Stimulated activated CD8-positive, alpha-beta memory T cell treated with anti-CD3 and anti-CD28 coated beads, Interleukin-4, amount 100 ng/mL, for 4 hours (primary cell): ENCODE results near the gene RPL39L.
"Not testable (repeated sequence)": the region's sequence is repeated elsewhere in the genome, so short reads cannot be mapped to it uniquely, and the experiment has no call there.

Experiments
- DNase-seq, 2 donors: peaks; one replicate each; pipeline ENCODE4 v3.0.0-alpha.2; 2020; ENCODE audit warnings: low read depth in 2 of 2, low spot score in 1 of 2

RPL39L gene

DNA sequence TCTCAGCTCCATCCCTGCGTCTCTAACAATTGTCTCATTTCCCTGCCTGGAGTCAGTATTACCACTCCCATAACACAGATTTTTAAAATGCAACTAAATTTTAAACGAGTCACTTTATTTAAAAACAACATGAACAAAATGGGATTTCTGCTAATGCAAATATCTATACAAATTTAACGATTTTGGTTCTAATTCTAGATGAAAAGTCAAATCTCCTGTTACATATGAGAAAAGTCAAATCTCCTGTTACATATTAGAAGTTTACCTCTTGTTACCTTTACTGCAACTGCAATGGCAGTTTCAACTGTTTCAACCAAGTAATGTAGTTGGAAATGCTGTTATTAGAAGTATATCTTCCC lies 578 bp upstream of the RPL39L start:
- DNase-seq: no peak

DNA sequence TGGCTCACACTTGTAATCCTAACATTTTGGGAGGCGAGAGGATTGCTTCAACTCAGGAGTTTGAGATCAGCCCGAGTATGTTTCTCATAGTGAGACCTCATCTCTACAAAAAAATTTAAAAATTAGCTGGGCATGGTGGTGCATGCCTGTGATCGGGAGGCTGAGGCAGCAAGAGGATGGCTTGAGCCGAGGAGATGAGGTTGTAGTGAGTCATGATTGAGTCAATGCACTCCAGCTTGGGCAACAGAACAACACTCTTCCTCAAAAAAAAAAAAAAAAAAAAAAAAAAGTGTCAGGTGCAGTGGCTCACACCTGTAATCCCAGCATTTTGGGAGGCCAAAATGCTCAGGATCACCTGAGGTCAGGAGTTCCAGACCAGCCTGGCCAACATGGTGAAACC lies 2.4 kb downstream of the RPL39L start:
- DNase-seq: no peak

DNA sequence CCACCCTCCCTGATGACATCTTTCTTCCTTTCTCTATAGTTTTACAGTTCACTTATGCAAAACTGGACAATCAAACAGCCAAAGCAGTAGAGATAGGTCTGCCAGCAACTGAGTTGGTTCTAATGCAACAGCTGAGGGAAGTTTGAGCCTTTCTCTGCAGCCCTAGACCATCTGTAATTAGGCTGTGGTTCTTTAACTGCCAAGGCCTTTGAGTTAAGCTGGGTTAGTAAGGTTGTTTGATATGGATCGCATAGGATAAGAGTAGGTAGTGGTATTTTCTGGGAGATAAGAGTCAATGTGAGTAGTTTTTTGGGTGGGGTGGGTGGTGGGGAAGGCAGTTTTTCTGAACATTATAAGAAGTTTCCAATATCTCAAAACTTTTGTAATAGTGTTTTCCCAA lies 3.0 kb downstream of the RPL39L start:
- DNase-seq: no peak

DNA sequence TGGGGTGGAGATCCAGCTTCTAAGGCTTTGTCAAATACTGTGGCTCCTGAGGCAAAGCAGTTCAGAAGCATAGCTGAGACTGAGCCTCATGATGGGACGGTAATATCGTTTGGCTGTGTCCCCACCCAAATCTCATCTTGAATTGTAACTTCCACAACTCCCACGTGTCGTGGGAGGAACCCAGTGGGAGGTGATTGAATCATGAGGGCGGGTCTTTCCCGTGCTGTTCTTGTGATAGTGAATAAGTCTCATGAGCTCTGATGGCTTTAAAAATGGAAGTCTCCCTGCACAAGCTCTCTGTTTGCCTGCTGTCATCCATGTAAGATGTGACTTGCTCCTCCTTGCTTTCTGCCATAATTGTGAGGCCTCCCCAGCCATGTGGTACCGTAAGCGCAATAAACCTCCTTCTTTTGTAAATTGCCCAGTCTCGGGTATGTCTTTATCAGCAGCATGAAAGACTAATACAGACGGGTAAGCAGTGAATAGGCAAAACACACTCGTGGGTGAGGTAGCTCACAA lies 4.1 kb downstream of the RPL39L start:
- not testable (repeated sequence) for DNase-seq

DNA sequence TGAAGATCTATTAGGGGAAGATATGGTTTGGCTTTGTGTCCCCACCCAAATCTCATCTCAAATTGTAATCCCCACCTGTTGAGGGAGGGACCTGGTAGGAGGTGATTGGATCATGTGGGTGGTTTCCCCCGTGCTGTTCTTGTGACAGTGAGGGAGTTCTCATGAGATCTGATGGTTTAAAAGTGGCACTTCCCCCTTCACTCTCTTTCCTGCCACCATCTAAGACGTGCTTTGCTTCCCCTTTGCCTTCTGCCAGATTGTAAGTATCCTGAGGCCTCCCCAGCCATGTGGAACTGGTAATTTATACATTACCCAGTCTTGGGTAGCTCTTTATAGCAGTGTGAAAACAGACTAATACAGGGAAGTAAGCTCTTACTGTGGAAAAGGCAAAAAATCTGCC lies 6.1 kb downstream of the RPL39L start:
- DNase-seq: not testable (repeated sequence)

DNA sequence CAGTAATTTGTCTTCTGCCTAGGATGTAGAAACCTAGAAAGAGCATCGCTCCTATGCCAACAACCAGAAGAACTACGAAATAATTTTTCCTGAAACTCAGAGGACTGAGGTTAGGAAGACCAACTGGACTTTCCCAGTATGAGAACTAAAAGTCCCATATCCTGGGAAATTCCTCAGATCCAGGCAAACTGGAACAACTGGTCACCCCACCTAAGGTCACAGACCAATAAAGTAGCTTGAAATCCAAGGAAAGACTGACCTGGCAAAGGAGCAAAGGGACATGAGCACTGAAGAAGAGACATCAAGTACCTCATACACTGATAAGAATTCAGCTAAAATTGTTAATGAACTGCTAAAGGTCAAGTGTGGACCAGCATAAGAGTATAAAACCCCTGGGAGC lies 6.6 kb downstream of the RPL39L start:
- no peak for DNase-seq

DNA sequence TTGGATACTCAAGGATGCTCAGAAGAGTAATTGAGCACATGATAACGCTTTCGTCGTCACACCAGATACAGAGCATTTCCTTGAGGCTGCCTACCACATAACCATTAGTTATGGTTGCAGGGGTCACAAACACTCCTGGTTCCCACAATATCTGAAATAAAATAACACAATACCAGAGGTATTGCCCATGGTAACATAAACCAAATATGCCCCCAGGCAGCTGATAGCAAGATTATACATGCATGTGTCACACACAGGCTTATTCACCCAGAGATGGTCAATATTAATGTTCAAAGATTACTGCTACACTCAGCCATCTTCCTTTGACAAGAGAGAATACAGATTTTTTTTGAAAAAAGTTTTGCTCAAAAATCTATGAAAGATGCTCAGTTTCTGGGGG lies 7.3 kb downstream of the RPL39L start:
- no peak for DNase-seq

DNA sequence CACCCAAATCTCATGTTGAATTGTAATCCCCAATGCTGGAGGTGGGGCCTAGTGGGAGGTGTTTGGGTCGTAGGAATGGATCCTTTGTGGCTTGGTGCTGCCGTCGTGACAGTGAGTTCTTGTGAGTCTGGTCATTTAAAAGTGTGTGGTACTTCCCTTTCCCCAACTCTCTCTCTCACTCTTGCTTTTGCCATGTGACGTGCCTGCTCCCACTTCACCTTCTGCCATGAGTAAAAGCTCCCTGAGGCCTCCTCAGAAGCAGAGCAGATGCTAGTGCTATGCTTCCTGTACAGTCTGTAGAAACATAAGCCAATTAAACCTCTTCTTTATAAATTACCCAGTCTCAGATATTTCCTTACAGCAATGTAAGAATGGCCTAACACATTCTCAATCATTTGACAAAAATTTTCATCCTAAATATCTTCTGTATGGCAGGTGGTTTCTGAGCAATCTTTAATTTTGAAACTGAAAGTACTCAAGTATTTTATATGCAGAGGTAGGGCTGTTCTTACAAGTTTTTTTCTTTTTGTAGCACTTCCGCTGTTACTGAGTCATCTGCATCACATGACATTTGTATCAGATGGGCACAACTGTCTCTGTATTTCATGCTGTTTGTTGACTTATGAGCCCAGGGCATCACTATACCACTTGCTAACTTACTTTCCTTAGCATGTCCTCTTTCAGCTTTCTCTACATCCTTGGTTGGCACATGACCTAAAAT lies 8.8 kb downstream of the RPL39L start:
- DNase-seq: no peak

DNA sequence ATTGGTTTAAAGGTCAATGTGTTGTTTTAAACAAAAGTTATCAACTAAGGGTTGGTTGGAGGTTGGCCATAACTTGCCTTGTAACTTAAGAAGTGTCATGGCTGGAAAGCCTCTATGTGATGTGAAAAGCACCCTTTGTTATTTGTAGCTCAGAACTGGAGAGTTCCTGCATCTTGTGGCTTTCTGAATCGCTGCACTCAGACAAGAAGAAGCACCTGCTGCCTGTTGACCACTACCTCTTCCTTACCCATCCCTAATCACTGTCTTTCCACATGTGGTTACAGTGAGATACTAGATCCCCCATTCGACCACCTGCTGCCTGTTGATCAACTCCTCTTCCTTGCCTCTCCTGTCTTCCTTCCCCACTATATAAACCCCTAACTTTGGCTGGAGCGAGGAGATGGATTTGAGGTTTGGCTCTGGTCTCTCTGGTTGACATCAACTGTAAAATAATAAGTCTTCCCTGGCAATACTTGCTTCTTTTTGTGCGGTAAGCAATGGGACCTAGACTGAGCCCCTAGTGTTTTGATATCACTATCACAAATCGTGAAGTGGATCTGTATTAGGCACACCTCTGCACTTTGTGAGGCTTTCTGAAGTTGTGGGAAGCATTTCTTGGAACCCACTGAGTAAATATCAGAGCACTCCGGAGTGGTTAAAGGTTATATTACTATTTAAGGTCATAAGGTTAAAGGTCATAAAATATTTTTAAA lies 13.8 kb downstream of the RPL39L start:
- no peak for DNase-seq

DNA sequence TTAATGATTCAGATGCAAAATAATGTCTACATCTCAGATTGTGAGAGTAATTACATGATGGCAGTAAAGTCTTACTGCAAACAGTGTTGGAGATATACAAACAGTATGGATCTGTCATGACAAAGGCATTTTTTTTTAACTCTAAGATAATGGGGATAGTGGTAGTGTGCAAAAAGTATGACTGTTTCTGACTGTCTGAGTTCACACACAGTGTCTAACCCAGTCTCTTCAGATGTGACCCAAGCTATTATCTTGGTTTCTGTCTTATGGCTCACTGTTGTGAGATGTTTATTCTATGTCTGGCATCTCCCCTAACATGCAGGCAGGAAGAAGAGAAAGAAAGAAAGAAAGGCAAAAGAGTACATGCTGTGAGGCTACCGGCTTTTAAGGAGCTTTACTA lies 17.0 kb downstream of the RPL39L start:
- DNase-seq: no peak

DNA sequence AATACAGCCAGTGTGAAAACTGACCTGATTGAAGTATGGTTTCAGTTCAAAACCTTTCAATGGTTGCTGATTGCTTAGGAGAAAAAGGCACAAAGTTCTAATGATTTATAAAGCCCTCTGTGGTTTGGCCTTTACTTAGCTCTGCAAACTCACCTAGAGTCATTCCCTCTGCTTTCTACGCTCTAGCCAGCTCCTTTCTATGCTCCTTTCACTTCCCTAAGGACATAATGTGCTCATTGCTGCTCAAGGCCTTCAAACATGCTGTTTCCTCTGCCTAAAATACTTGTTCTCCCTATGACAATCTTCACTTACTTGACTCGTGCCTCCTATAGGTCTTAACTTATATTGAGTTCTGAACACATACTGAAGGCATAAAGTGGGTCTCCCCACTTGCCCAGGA lies 19.0 kb downstream of the RPL39L start:
- DNase-seq: no peak

DNA sequence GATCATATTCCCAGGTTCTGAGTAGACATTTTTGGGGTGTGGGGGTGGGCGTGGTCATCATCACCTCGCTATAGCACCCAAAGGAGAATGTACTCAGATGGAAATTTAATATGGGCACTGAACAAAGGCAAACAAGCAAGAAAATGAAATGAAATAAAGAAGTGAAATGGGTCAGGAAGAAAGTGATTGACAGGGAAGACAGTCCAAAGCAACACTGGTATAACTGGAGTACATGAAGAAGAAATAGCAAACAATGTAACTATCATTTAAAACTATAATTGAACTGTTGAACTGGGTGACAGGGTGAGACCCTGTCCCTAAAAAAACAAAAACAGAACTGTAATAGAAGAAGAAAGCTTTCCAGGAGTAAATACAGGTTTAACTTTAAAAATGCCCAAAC lies 24.8 kb downstream of the RPL39L start:
- no peak for DNase-seq

DNA sequence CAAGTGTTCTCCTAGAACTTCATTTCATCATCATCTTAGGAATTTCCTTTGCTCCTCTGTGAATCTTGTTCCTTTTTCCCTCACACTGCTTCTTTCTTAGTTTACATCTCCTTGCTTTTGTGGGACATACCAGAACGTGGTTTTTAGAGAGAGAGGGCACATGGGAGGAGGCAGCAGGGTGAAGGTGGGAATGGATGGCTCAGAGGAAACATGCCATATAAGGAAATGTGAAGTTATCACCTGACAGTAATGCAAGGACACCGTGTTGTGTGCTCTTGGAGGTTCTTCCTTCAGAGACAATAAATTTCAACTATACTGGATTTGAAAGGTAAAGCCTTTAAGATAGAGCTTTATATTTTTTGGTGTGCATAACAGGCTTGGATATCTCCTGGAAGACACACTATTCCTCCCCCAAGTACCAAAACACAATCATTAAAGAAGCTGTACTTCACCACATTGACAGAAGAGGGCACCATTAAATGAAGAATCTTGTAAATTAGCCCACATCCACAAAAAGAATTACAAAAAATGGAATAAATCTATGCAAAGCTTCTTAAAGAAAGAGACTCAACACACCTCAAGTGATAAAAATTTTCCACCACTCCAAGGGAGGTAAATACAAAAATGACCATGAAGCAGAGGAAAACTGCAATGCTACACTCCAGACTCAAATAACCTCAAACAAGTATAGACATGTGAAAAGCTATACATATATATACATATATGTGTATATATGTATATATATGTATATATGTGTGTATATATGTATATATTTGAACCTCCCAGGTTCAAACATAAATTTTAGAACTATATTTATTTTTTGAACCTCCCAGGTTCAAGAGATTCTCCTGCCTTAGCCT lies 26.1 kb downstream of the RPL39L start:
- no peak for DNase-seq

DNA sequence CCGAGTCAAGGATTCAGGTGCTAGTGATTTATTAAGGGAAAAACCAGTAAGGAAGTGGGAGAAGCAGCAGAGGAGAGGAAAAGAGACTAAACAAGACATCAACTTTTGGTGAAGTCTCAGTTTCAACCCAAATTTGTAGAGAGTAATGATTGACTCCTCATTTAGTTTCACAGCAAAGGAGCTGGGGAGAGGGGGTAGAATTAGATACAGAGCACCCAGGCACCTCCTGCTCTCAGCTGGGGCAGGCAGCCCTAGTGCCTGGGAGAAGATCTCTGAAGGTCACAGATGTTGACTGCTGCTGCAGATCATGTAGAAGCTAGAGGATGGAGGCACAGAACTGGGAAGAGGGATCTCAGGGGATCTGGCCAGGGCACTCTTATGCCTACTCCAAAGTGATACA lies 29.1 kb downstream of the RPL39L start:
- DNase-seq: no peak

DNA sequence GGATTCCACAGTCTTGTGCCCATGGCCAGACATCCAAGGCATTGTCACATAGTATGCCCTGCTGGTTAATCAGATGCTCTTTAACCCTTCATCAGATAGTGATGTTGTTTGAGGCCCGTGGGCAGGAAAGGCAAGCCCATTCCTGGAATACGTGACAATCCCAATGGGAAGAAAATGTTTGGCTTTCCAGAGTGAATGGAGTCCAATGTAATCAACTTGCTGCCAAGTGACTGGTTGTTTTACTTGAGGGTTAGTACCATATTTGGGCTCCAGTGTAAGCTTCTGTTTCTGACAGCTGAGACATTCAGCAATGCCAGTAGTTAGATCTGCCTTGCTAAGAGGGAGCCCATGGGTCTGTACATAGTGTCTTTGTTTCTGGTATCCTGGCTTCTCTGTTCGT lies 31.3 kb downstream of the RPL39L start:
- no peak for DNase-seq

DNA sequence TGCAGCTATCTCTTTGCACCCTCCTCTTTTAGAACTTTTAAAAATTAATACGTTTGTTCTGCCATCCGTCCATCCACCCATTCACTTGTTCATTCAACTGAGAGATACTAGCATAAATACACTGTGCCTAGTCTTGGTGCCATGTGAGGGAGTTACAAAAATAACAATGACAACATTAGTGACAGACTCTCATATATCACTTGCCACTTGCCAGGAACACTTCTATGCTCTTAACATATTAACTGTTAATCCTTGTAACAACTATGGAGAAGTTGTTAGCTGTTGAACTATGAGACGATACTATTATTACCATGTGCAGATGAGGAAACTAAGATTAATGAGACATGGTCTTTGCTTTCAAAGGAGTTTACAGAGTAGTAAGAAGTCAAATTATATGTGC lies 33.6 kb downstream of the RPL39L start:
- DNase-seq: no peak

DNA sequence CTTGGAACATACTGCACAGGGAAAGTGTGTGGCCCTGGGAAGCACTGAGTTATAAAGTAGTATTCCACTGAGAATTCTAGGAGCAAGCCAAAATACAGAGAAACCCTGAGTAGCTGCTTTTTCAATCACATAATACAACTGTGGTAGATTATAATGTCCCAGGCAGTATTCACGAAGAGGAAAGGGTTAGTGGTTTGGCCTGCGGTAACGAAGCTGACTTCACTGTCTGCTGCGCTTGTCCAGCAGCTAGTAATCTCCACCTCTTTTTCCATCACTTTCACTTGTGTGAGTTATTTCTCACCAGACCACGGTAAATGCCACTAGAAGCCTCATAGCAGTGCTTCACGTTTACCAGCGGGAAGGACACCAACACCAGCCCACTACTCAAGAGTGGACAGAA lies 34.4 kb downstream of the RPL39L start:
- no peak for DNase-seq

DNA sequence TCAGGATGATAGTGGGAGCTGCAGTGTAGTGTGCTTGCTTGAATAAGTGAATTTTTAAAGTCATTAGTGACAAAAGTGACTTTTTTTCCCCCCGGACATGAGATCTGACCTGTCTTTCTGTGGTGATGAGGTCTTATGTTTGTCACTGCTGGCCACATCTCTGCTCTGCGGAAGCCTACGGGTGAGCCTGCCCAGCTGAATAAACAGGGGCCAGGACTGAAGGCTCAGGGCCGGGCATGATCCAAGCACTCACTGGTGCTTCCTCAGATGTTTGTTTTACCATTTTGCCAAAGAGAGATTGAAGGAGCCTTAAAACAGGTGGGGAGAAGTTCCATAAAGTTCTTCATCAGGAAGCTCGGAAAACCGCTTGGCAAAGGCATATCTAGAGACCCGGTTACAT lies 35.0 kb downstream of the RPL39L start:
- no peak for DNase-seq

DNA sequence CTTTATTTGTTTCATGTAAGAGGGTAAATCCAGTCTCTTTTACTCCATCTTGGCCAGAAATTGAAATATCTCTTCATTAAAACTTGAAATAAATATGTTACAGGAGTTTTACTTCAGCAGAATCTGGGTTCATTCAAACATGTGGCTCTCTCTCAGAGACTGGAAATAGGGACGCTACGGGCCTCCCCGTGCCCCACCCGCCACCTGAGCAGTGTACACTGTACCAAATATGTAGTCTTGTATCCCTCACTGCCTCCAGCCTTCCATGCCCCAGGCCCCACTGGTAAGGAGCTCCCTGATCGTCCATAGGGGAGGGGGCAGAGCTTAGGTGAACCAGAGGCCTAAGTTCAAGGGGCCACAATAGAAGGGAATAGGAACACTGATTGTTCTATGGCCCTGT lies 36.0 kb downstream of the RPL39L start:
- no peak for DNase-seq

DNA sequence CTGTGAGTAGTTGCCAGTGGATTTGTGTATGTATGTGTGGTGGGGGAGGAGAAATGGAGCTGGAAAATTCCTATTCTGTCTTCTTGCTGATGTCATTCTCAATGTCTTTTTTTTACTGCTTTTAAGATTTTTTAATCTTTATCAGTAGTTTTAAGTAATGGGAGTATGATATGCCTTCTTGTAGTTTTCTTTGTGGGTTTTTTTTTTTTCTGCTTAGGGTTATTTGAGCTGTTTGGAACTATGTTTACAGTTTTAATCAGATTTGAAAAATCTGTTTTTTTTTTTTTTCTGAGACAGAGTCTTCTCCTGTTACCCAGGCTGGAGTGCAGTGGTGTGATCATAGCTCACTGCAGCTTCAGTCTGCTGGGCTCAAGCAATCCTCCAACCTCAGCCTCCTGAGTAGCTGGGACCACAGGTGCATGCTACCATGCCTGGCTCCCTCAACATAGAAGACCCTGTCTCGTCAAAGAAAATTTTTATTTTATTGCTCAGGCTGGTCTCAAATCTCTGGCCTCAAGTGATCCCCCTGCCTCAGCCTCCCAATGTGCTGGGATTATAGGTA lies 37.1 kb downstream of the RPL39L start:
- DNase-seq: no peak

DNA sequence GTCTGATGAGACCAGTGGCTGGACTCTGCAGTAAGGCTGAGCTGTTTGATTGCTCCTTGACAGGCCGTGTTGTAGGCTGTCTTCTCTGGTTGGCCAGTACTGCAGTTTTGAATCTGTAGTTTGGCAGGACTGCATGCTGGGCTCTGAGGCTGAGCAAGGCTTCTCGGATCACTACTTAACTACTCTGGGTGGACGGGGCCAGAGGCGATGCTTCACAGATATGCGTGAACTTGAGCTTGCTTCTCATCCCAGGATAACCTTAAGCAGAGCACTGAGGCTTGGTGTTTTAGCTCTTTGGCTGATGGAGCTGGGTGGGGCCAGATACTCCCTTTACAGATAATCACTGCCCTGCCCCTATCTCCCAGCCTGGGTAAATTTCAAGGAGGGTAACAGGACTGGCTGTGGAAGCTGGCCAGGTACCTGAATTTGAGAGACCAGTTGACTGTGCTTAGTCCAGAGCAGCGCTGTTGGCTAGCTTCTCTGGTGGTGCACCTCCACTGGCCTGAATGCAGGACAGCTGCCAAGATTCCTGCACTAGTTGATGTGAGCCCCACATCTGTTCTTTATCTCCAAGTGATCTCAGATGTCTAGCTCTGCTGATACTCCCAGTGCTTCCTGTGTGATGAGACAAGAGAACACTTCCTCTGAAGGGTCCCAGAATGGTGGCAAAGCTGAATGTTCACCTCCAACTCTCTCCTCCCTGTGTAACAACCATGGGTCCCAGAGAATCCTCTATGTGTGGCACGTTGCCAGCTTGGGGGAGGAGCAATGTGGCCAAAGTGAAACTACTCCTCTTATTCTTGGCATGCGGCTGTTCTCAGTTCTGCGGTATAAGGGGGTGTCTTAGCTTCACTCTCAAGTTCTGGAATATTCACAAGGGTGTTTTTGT lies 37.9 kb downstream of the RPL39L start:
- DNase-seq: peak; percentile 24 to 41
